ENCODE results near the gene SH2D3C.

SH2D3C gene

GRCh38 chr9:127812936-127813675 is 34.6 kb upstream of the SH2D3C start:
- in situ Hi-C loops (cut with MboI; ENCODE audit: low pct_unique_long_range_greater_than_20kb, low sequenced_read_pairs, unreplicated experiment) = no loop called here
- TF ChIP-seq CTCF (IDR thresholded peaks at IDR 0.05; ENCODE audit: extremely low read depth, insufficient read depth, missing control alignments) = no peak
- DNase-seq (ENCODE audit: low spot score) = no peak

GRCh38 chr9:127812011-127812410 is 33.5 kb upstream of the SH2D3C start:
- in situ Hi-C loops (cut with MboI; ENCODE audit: low pct_unique_long_range_greater_than_20kb, low sequenced_read_pairs, unreplicated experiment) = no loop called here
- no peak for TF ChIP-seq CTCF (IDR thresholded peaks at IDR 0.05; ENCODE audit: extremely low read depth, insufficient read depth, missing control alignments)
- DNase-seq (ENCODE audit: low spot score) = no peak

GRCh38 chr9:127810378-127811187 is 32.1 kb upstream of the SH2D3C start:
- in situ Hi-C loops (cut with MboI; ENCODE audit: low pct_unique_long_range_greater_than_20kb, low sequenced_read_pairs, unreplicated experiment) = no loop called here
- no peak for TF ChIP-seq CTCF (IDR thresholded peaks at IDR 0.05; ENCODE audit: extremely low read depth, insufficient read depth, missing control alignments)
- DNase-seq (ENCODE audit: low spot score) = no peak

- in situ Hi-C loops (cut with MboI; ENCODE audit: low pct_unique_long_range_greater_than_20kb, low sequenced_read_pairs, unreplicated experiment) = no loop called here
- TF ChIP-seq CTCF (IDR thresholded peaks at IDR 0.05; ENCODE audit: extremely low read depth, insufficient read depth, missing control alignments) = no peak
- no peak for DNase-seq (ENCODE audit: low spot score)
These were observed 31.3 kb upstream of the SH2D3C start for GRCh38 chr9:127809540-127810377.

GRCh38 chr9:127809002-127809539 is 30.6 kb upstream of the SH2D3C start:
- no peak for DNase-seq (ENCODE audit: low spot score)
- no peak for TF ChIP-seq CTCF (IDR thresholded peaks at IDR 0.05; ENCODE audit: extremely low read depth, insufficient read depth, missing control alignments)
- in situ Hi-C loops (cut with MboI; ENCODE audit: low pct_unique_long_range_greater_than_20kb, low sequenced_read_pairs, unreplicated experiment) = no loop called here

Data from GM13977 (cell line).